Upper lobe of left lung (tissue), 4 donors: ENCODE measurements around the gene DELE1.

Experiments used
- EP300 ChIP-seq, 4 donors: sonication (generic); formaldehyde crosslinking; IDR thresholded peaks; one replicate each; pipeline ENCODE4 v1.5.1; 2017; ENCODE audit warnings: antibody characterized with exemption in 4 of 4, control low read depth in 2 of 4
- POLR2A ChIP-seq, 4 donors: fragments of 450-650 bp; IDR thresholded peaks; one replicate each; pipeline ENCODE4 v1.5.1; 2016 to 2017; ENCODE audit warnings: antibody characterized with exemption in 4 of 4, mild to moderate bottlenecking in 2 of 4
- POLR2AphosphoS5 ChIP-seq, 2 donors: sonication (generic); formaldehyde crosslinking; IDR thresholded peaks; one replicate each; pipeline ENCODE4 v1.5.1; 2017; ENCODE audit warnings: antibody characterized with exemption in 2 of 2
- TF ChIP-seq, protein P1 (sequence below), 6 experiments: fragments of 450-650 bp in 4 of 6; fragments of 200-600 bp in 2 of 6; sonication (generic) in 2 of 6; IDR thresholded peaks; one replicate each; pipeline ENCODE4 v1.5.1; 2016 to 2019; ENCODE audit warnings: antibody characterized with exemption in 6 of 6

DNA sequence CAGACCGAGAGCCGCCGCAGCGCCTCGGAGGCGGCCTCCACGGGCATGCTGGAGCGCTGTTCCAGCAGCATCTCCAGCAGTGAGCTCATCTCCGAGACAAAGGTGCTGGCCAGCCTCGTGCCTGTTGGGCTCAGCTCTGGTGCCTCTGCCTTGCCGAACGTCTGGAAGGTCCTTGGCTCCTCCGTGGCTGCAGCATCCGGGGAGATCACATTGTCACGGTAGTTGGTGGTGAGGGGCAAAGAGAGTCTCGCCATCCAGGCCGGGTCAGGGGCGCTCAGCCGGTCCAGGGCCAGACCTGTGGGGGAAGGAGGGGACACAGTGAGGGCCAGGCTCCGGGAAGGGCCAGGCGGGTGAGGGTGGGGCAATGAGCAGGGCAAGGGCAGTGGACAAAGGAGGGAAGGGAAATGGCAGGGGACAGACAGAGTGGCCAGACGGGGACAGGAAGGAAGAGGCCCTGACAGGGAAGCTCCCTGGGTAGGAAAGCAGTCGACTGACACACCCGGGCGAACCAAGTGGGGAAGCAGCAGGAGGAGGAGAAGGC lies 21.9 kb downstream of the DELE1 start:
- TF ChIP-seq POLR2A (IDR thresholded peaks at IDR 0.05): no peak
- TF ChIP-seq, protein P1, sequence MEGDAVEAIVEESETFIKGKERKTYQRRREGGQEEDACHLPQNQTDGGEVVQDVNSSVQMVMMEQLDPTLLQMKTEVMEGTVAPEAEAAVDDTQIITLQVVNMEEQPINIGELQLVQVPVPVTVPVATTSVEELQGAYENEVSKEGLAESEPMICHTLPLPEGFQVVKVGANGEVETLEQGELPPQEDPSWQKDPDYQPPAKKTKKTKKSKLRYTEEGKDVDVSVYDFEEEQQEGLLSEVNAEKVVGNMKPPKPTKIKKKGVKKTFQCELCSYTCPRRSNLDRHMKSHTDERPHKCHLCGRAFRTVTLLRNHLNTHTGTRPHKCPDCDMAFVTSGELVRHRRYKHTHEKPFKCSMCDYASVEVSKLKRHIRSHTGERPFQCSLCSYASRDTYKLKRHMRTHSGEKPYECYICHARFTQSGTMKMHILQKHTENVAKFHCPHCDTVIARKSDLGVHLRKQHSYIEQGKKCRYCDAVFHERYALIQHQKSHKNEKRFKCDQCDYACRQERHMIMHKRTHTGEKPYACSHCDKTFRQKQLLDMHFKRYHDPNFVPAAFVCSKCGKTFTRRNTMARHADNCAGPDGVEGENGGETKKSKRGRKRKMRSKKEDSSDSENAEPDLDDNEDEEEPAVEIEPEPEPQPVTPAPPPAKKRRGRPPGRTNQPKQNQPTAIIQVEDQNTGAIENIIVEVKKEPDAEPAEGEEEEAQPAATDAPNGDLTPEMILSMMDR (IDR thresholded peaks at IDR 0.05): no peak
- TF ChIP-seq POLR2AphosphoS5 (IDR thresholded peaks at IDR 0.05): peak; percentile 57 to 68
- peak in 1 of 4 donors; percentile 11 for TF ChIP-seq EP300 (IDR thresholded peaks at IDR 0.05)
